HUES48 (cell line): ENCODE data around the gene C1QBP.

Source experiments
- H3K27ac ChIP-seq: one replicate; pipeline ENCODE4 v1.7.0; 2013; ENCODE audit warnings: low read depth, low read length, inconsistent platforms
- H3K27me3 ChIP-seq: 2 replicates; pipeline ENCODE4 v1.6.1; 2013; ENCODE audit warnings: mild to moderate bottlenecking, low read length; ENCODE audit not compliant: control insufficient read depth, insufficient read depth
- H3K36me3 ChIP-seq: 2 replicates; pipeline ENCODE4 v1.6.1; 2013; ENCODE audit warnings: low read length; ENCODE audit not compliant: control insufficient read depth, insufficient read depth
- H3K4me1 ChIP-seq: 2 replicates; pipeline ENCODE4 v1.6.1; 2013; ENCODE audit warnings: mild to moderate bottlenecking, low read length; ENCODE audit not compliant: control insufficient read depth, insufficient read depth
- H3K4me3 ChIP-seq: 2 replicates; pipeline ENCODE4 v1.5.1; 2013; ENCODE audit warnings: mild to moderate bottlenecking, low read depth, low read length
- H3K9ac ChIP-seq: 2 replicates; pipeline ENCODE4 v1.6.1; 2013; ENCODE audit warnings: mild to moderate bottlenecking, low read depth, low read length, moderate library complexity
- H3K9me3 ChIP-seq: 2 replicates; pipeline ENCODE4 v1.6.1; 2013; ENCODE audit warnings: low read length; ENCODE audit not compliant: control insufficient read depth, insufficient read depth

C1QBP gene

DNA sequence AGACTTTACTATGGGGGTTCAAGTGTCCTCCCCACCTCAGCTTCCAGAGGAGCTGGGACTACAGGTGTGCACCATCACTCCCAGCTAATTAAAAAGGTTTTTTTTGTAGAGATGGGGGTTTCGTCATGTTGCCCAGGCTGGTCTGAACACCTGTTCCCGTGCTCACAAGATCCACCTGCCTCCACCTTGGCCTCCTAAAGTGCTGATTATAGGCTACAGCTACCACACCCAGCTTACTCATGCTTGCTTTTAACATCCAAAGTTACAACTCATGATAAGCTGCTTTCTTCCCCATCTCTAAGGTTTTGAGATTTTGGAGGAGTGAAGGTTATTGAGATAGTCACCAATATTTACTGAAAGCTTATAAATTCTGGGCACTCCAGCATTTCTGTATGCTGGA is 22.1 kb downstream of the C1QBP start:
- no peak overlapping the region for H3K9ac ChIP-seq

DNA sequence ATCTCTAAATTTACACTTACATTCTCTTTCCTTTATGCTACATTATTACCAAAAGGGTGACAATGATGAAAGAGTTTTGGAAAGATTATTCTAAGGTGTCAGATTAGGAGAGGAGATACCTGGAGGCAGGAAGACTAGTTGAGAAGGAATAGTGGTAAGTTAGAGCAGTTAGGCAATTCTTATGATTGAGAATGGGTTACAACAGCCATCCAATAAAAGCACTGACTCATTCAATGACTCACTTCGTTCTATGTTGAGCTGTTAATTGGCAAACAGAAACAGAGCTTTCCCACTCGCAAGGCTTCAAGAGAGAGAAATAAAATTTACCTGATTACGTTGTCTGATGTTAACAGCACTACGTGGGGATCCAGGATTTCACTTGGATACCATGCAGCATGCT is 25.3 kb downstream of the C1QBP start:
- H3K27me3 ChIP-seq, result no peaks in the 10 kb centered on the region
- no peaks in the 10 kb centered on the region for H3K9me3 ChIP-seq
- H3K4me1 ChIP-seq, result no peaks in the 10 kb centered on the region
- no peak overlapping the region for H3K4me3 ChIP-seq
- no peak overlapping the region for H3K9ac ChIP-seq
- H3K36me3 ChIP-seq, result peaks cover 83% of the 10 kb centered on the region
- no peak overlapping the region for H3K27ac ChIP-seq

More for the DNA sequence above, 22.1 kb downstream of the C1QBP start:
- Histone ChIP-seq H3K27me3 (no peaks in the 10 kb centered on the region), H3K9me3 (no peaks in the 10 kb centered on the region), H3K4me3 (no peak overlapping the region), H3K36me3 (peaks cover 65% of the 10 kb centered on the region), H3K27ac (no peak overlapping the region), H3K4me1 (no peaks in the 10 kb centered on the region)

DNA sequence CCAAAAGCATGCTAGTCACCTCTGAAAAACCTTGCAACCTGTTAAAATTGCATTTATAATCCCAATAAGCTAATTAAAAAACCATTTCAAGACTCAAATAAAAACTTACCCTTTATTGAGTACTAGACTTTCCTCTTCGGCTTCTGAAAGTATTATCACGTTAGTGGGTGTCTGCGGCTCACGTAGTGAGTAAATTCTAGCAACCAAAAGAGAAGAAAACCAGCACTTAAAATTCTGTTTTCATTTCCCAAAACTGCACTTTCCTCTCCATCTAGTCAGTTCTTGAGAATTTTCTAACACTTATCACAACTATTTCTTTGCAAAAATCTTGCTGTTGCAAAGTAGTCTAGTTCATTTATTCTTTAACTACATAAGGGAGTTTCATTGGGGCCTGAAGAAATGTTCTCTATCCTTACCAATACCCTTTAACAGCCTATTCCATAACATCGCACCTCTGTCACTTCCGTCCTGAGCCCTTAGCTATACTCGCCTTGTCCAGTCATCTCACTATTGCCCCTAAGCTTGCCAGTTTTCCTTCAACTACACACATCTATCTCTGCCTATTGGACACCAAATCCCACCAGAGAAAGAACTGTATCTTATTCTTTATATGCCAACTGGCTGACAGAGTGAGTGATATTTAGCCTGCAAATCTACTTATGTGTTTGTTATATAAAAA is 28.2 kb downstream of the C1QBP start:
- Histone ChIP-seq H3K27me3 (no peaks in the 10 kb centered on the region), H3K36me3 (peaks cover 95% of the 10 kb centered on the region), H3K9ac (no peak overlapping the region), H3K27ac (no peak overlapping the region), H3K4me3 (no peak overlapping the region), H3K9me3 (no peaks in the 10 kb centered on the region), H3K4me1 (no peaks in the 10 kb centered on the region)

DNA sequence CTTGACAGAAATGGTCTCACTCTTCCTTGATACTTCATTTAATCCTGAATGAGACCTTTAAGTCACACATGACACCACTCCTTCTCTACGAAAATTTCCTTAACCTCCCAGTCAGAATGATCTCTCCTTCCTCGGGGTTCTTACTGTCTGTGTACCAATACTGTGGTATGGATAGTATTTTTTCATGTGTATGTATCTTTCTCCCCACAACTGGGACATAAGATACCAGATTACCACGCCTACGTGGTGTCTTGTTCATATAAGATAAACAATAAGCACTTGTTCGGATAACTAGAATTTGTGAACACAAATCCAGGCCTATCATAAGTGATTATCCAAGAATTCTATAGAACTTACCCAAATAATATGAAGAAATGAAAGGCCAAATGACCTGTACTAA is 30.8 kb downstream of the C1QBP start:
- Histone ChIP-seq H3K36me3 (peaks cover 95% of the 10 kb centered on the region), H3K27me3 (no peaks in the 10 kb centered on the region), H3K4me1 (no peaks in the 10 kb centered on the region), H3K27ac (no peak overlapping the region), H3K9ac (no peak overlapping the region), H3K9me3 (no peaks in the 10 kb centered on the region), H3K4me3 (no peak overlapping the region)

DNA sequence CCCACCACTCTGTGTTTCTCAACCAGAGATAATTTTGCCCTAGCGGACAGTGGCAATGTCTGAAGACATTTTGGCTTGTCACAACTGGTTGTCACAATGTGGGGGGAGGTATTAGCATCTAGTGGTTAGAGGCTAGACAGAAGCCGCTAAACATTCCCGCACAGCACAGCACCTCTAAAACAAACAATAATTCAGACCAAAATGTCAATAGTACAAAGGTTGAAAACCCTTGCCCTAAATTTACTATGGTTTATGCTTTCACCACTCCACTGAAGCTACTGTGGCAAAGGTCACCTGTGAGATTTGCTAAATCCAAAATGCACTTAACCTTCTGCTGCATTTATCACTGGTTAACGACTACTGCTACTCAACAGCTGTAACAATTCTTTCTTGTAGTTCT is 33.6 kb downstream of the C1QBP start:
- H3K36me3 ChIP-seq, result peaks cover 95% of the 10 kb centered on the region
- H3K27ac ChIP-seq, result no peak overlapping the region

DNA sequence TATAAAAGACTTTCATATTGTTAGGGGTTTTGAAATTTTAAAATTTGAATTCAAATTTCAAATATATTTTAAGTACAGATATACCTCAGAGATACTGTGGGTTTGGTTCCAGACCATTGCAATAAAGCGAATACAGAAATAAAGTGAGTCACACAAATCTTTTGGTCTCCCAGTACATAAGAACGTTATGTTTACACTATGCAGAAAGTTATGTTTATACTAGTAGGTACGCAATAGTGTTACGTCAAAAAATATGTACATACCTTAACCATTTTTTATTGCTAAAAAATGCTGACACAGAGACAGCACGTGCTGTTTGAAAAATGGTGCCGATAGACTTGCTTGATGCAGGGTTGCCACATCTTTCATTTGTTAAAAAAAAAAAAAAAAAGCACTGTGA is 39.2 kb downstream of the C1QBP start:
- Histone ChIP-seq H3K36me3 (peaks cover 90% of the 10 kb centered on the region), H3K27ac (no peak overlapping the region)

More for the DNA sequence above, 33.6 kb downstream of the C1QBP start:
- no peaks in the 10 kb centered on the region for H3K4me1 ChIP-seq
- H3K9ac ChIP-seq, result no peak overlapping the region
- H3K9me3 ChIP-seq, result no peaks in the 10 kb centered on the region
- H3K4me3 ChIP-seq, result no peak overlapping the region
- no peaks in the 10 kb centered on the region for H3K27me3 ChIP-seq

DNA sequence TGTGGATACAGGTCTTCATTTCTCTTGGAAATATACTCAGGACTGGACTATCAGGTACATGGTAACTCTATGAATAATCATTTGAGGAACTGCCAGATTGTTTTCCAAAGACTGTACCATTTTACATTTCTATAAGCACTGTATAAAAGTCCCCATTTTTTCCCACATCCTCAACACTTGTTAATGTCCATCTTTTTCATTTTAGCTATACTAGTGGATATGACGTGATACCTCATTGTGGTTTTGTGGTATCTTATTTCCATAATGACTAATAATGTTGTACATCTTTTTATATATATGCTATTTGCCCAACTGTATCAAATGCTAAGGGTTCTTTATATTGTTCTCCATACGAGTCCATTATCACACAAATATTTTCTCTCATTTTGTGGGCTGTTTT is 42.3 kb downstream of the C1QBP start:
- Histone ChIP-seq H3K36me3 (peaks cover 90% of the 10 kb centered on the region), H3K4me3 (no peak overlapping the region), H3K9me3 (no peaks in the 10 kb centered on the region), H3K27me3 (no peaks in the 10 kb centered on the region), H3K9ac (no peak overlapping the region), H3K4me1 (no peaks in the 10 kb centered on the region), H3K27ac (no peak overlapping the region)

More for the DNA sequence above, 39.2 kb downstream of the C1QBP start:
- Histone ChIP-seq H3K9me3 (no peaks in the 10 kb centered on the region), H3K9ac (no peak overlapping the region), H3K4me1 (no peaks in the 10 kb centered on the region), H3K4me3 (no peak overlapping the region), H3K27me3 (no peaks in the 10 kb centered on the region)

DNA sequence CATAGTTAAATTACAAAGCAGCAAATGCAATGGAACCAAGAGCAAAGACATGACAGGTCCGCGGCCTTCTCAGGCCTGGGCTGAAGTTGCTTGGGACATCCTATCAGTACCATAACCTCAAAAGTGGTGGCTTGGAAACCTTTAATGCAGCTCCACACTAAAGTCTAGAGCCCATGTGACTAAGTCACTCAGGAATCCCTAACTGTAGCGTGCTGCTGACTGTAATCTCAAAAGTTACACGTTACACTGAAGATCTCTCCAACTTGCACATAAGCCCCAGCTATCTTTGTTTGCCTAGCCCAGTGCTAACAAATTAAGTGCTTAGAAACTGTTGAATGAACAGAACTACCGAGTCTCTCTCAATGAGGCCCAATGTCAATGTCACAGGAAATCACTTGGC is 47.3 kb downstream of the C1QBP start:
- Histone ChIP-seq H3K36me3 (peaks cover 86% of the 10 kb centered on the region), H3K9ac (no peak overlapping the region), H3K9me3 (no peaks in the 10 kb centered on the region), H3K27me3 (no peaks in the 10 kb centered on the region), H3K4me1 (no peaks in the 10 kb centered on the region), H3K4me3 (no peak overlapping the region), H3K27ac (no peak overlapping the region)
